SU-DHL-6 (cell line): Measurements from ENCODE around the gene SLC6A7.

Experiments used
- H2AFZ ChIP-seq: fragments of 200-600 bp; sonication (generic); 2 replicates; pipeline ENCODE4 v1.6.1; 2014; ENCODE audit warnings: low read depth, mild to moderate bottlenecking, moderate library complexity, mixed read lengths, antibody characterized with exemption, low read length; ENCODE audit not compliant: severe bottlenecking
- H3F3A ChIP-seq: fragments of 200-600 bp; shearing (Covaris generic); 2 replicates; pipeline ENCODE4 v1.6.0; 2016; ENCODE audit warnings: antibody characterized with exemption, mild to moderate bottlenecking; ENCODE audit not compliant: insufficient read depth
- H3K27ac ChIP-seq: fragments of 200-600 bp; sonication (generic); 2 replicates; pipeline ENCODE4 v1.5.1; 2016; ENCODE audit warnings: low read depth, mild to moderate bottlenecking, low read length, moderate library complexity, mixed read lengths
- H3K27me3 ChIP-seq: fragments of 200-600 bp; sonication (generic), shearing (Covaris generic); 2 replicates; pipeline ENCODE4 v1.6.0; 2014; ENCODE audit warnings: mild to moderate bottlenecking, low read length
- H3K36me3 ChIP-seq: fragments of 200-600 bp; sonication (generic); 2 replicates; pipeline ENCODE4 v1.6.1; 2014; ENCODE audit warnings: mild to moderate bottlenecking, low read length, mixed read lengths
- H3K4me2 ChIP-seq: fragments of 300-600, 200-600 bp; shearing (Covaris generic), sonication (generic); 2 replicates; pipeline ENCODE4 v1.6.0; 2014; ENCODE audit warnings: low read length, low read depth, mild to moderate bottlenecking; ENCODE audit not compliant: poor library complexity, severe bottlenecking
- H3K4me3 ChIP-seq: fragments of 200-600 bp; sonication (generic); 2 replicates; pipeline ENCODE4 v1.5.1; 2014; ENCODE audit warnings: antibody characterized with exemption, low read length, mild to moderate bottlenecking, mixed read lengths; ENCODE audit not compliant: insufficient read depth, poor library complexity, severe bottlenecking
- H3K79me2 ChIP-seq: fragments of 200-600 bp; sonication (generic); 2 replicates; pipeline ENCODE4 v1.6.1; 2014; ENCODE audit warnings: mild to moderate bottlenecking, low read length, moderate library complexity; ENCODE audit not compliant: insufficient read depth
- H3K9ac ChIP-seq: fragments of 200-600 bp; sonication (generic); 2 replicates; pipeline ENCODE4 v1.7.0; 2014; ENCODE audit warnings: mild to moderate bottlenecking, low read length
- H3K9me2 ChIP-seq: fragments of 200-600 bp; sonication (generic); replicated peaks from 2 replicates; pipeline ENCODE4 v1.6.1; 2014; ENCODE audit warnings: low read length; ENCODE audit not compliant: insufficient read depth
- H3K9me3 ChIP-seq: fragments of 200-600 bp; sonication (generic); 2 replicates; pipeline ENCODE4 v1.6.1; 2014; ENCODE audit warnings: low read length, mixed read lengths; ENCODE audit not compliant: insufficient read depth
- H4K20me1 ChIP-seq: fragments of 200-600 bp; sonication (generic); 2 replicates; pipeline ENCODE4 v1.6.1; 2014; ENCODE audit warnings: low read depth, mild to moderate bottlenecking, antibody characterized with exemption, low read length, moderate library complexity, mixed read lengths
- CTCF ChIP-seq: fragments of 200-600 bp; sonication (generic); IDR thresholded peaks from one replicate; pipeline ENCODE4 v1.5.1; 2017; ENCODE audit warnings: antibody characterized with exemption, mild to moderate bottlenecking, low read length, moderate library complexity; ENCODE audit not compliant: insufficient read depth, poor library complexity, severe bottlenecking
- EZH2phosphoT487 ChIP-seq: fragments of 200-600 bp; sonication (generic), shearing (Covaris generic); conservative IDR thresholded peaks from 2 replicates; pipeline ENCODE4 v1.6.1; 2018; ENCODE audit warnings: mild to moderate bottlenecking, antibody characterized with exemption, low read length, moderate library complexity, mixed read lengths

The SLC6A7 gene

GRCh38 chr5:150186897-150187296 lies 3.0 kb upstream of the SLC6A7 start:
- Histone ChIP-seq H4K20me1 (no peaks in the 10 kb centered on the region), H3K4me3 (no peak overlapping the region), H3K9ac (no peak overlapping the region), H3K36me3 (no peaks in the 10 kb centered on the region), H3K27me3 (no peaks in the 10 kb centered on the region), H3K4me2 (no peak overlapping the region), H3K79me2 (no peaks in the 10 kb centered on the region), H2AFZ (no peak overlapping the region), H3K9me2 (no peaks in the 10 kb centered on the region), H3K9me3 (no peaks in the 10 kb centered on the region), H3F3A (no peaks in the 10 kb centered on the region), H3K27ac (no peak overlapping the region)
- TF ChIP-seq EZH2phosphoT487 (no peak), CTCF (no peak)

- H3K79me2 ChIP-seq: no peaks in the 10 kb centered on the region
- H3K4me2 ChIP-seq: no peak overlapping the region
- H3K27ac ChIP-seq: no peak overlapping the region
- H3K9ac ChIP-seq: no peak overlapping the region
- no peaks in the 10 kb centered on the region for H3K27me3 ChIP-seq
- H3K36me3 ChIP-seq: no peaks in the 10 kb centered on the region
- no peak overlapping the region for H3K4me3 ChIP-seq
- no peaks in the 10 kb centered on the region for H3K9me2 ChIP-seq
- no peak for TF ChIP-seq CTCF
- no peak for TF ChIP-seq EZH2phosphoT487
- no peaks in the 10 kb centered on the region for H3F3A ChIP-seq
- no peaks in the 10 kb centered on the region for H4K20me1 ChIP-seq
- H3K9me3 ChIP-seq: no peaks in the 10 kb centered on the region
- no peak overlapping the region for H2AFZ ChIP-seq
Measured at GRCh38 chr5:150188146-150188842, 1.6 kb upstream of the SLC6A7 start.

GRCh38 chr5:150189326-150189725 lies 536 bp upstream of the SLC6A7 start:
- H2AFZ ChIP-seq: no peak overlapping the region
- no peaks in the 10 kb centered on the region for H4K20me1 ChIP-seq
- H3K27me3 ChIP-seq: no peaks in the 10 kb centered on the region
- TF ChIP-seq CTCF (no peak), EZH2phosphoT487 (no peak)
- H3K4me2 ChIP-seq: no peak overlapping the region
- H3K36me3 ChIP-seq: no peaks in the 10 kb centered on the region
- H3K79me2 ChIP-seq: no peaks in the 10 kb centered on the region
- H3F3A ChIP-seq: no peaks in the 10 kb centered on the region
- no peaks in the 10 kb centered on the region for H3K9me2 ChIP-seq
- H3K4me3 ChIP-seq: no peak overlapping the region
- no peak overlapping the region for H3K9ac ChIP-seq
- H3K27ac ChIP-seq: no peak overlapping the region
- H3K9me3 ChIP-seq: no peaks in the 10 kb centered on the region
